Liver (tissue), 9 donors: ENCODE data around the gene YKT6. TPM values are rescaled to one million over a fixed set of nuclear protein-coding genes. Genes with fewer than 3 reads are reported as not detected.

Experiments used
- DNase-seq: peaks from one replicate; pipeline ENCODE4 v3.0.0-alpha.2; 2017; ENCODE audit warnings: low spot score
- H3K27ac ChIP-seq, 2 donors: one replicate each; pipeline ENCODE4 v1.7.0; 2013; ENCODE audit warnings: inconsistent platforms in 2 of 2, low read length in 2 of 2, control low read depth in 1 of 2, low read depth in 1 of 2, mild to moderate bottlenecking in 1 of 2
- H3K27me3 ChIP-seq, 4 donors: one replicate each; pipeline versions ENCODE4 v1.6.1 to v1.7.0; 2013; ENCODE audit warnings: low read length in 3 of 4, inconsistent platforms in 1 of 4, mild to moderate bottlenecking in 1 of 4, moderate library complexity in 1 of 4; ENCODE audit not compliant: control insufficient read depth in 4 of 4, insufficient read depth in 4 of 4
- H3K36me3 ChIP-seq, 4 donors: one replicate each; pipeline versions ENCODE4 v1.6.1 to v1.7.0; 2013; ENCODE audit warnings: low read length in 3 of 4, mild to moderate bottlenecking in 3 of 4, low read depth in 1 of 4, moderate library complexity in 1 of 4; ENCODE audit not compliant: control insufficient read depth in 4 of 4, insufficient read depth in 3 of 4
- H3K4me1 ChIP-seq, 4 donors: one replicate each; pipeline versions ENCODE4 v1.6.1 to v1.7.0; 2013; ENCODE audit warnings: low read length in 3 of 4, mild to moderate bottlenecking in 3 of 4, moderate library complexity in 1 of 4; ENCODE audit not compliant: control insufficient read depth in 4 of 4, insufficient read depth in 4 of 4
- H3K4me3 ChIP-seq, 3 donors: one replicate each; pipeline versions ENCODE4 v1.6.1 to v1.7.0; 2013; ENCODE audit warnings: low read length in 3 of 3, control low read depth in 1 of 3, low read depth in 1 of 3, mild to moderate bottlenecking in 1 of 3
- H3K9ac ChIP-seq, 2 donors: one replicate each; pipeline ENCODE4 v1.7.0; 2013; ENCODE audit warnings: low read length in 2 of 2, mild to moderate bottlenecking in 2 of 2, moderate library complexity in 2 of 2, control low read depth in 1 of 2, low read depth in 1 of 2
- H3K9me3 ChIP-seq, 4 donors: one replicate each; pipeline versions ENCODE4 v1.6.1 to v1.7.0; 2013; ENCODE audit warnings: low read length in 3 of 4; ENCODE audit not compliant: control insufficient read depth in 4 of 4
- EGR1 ChIP-seq, 2 donors: IDR thresholded peaks; 2 replicates each; pipeline ENCODE4 v1.6.1; 2016 to 2018; ENCODE audit warnings: antibody characterized with exemption in 2 of 2, low read depth in 2 of 2
- FOXA1 ChIP-seq: IDR thresholded peaks from 2 replicates; pipeline ENCODE4 v1.6.1; 2016; ENCODE audit warnings: antibody characterized with exemption
- FOXA2 ChIP-seq: IDR thresholded peaks from 2 replicates; pipeline ENCODE4 v1.6.1; 2016; ENCODE audit warnings: antibody characterized with exemption
- GABPA ChIP-seq, 2 donors: IDR thresholded peaks in 1 of 2; conservative IDR thresholded peaks in 1 of 2; 2 replicates each; pipeline ENCODE4 v1.6.1; 2016; ENCODE audit warnings: antibody characterized with exemption in 2 of 2, mild to moderate bottlenecking in 1 of 2, moderate library complexity in 1 of 2
- HNF4A ChIP-seq, 2 donors: conservative IDR thresholded peaks; 2 replicates each; pipeline ENCODE4 v1.6.1; 2016; ENCODE audit warnings: antibody characterized with exemption in 2 of 2, mild to moderate bottlenecking in 2 of 2
- HNF4G ChIP-seq: IDR thresholded peaks from 2 replicates; pipeline ENCODE4 v1.6.1; 2016; ENCODE audit warnings: antibody characterized with exemption
- JUND ChIP-seq, 2 donors: IDR thresholded peaks; 2 replicates each; pipeline ENCODE4 v1.6.1; 2016; ENCODE audit warnings: antibody characterized with exemption in 2 of 2
- MAX ChIP-seq: IDR thresholded peaks from 2 replicates; pipeline ENCODE4 v1.6.1; 2016; ENCODE audit warnings: antibody characterized with exemption
- NR2F2 ChIP-seq: IDR thresholded peaks from 2 replicates; pipeline ENCODE4 v1.6.1; 2016; ENCODE audit warnings: antibody characterized with exemption
- RAD21 ChIP-seq, 2 donors: IDR thresholded peaks; 2 replicates each; pipeline ENCODE4 v1.6.1; 2016; ENCODE audit warnings: antibody characterized with exemption in 2 of 2, mild to moderate bottlenecking in 2 of 2
- RXRA ChIP-seq, 2 donors: IDR thresholded peaks; 2 replicates each; pipeline ENCODE4 v1.6.1; 2017 to 2018; ENCODE audit warnings: antibody characterized with exemption in 2 of 2, mild to moderate bottlenecking in 1 of 2
- SP1 ChIP-seq: IDR thresholded peaks from 2 replicates; pipeline ENCODE4 v1.6.1; 2018; ENCODE audit warnings: antibody characterized with exemption, mild to moderate bottlenecking
- TAF1 ChIP-seq: conservative IDR thresholded peaks from 2 replicates; pipeline ENCODE4 v1.6.1; 2016; ENCODE audit warnings: antibody characterized with exemption, mild to moderate bottlenecking
- YY1 ChIP-seq: IDR thresholded peaks from 2 replicates; pipeline ENCODE4 v1.6.1; 2016; ENCODE audit warnings: antibody characterized with exemption, mild to moderate bottlenecking
- ZBTB33 ChIP-seq: IDR thresholded peaks from 2 replicates; pipeline ENCODE4 v1.6.1; 2016; ENCODE audit warnings: antibody characterized with exemption
- WGBS: extraction: QIAGEN DNeasy Blood & Tissue Kit; methylation state at CpG from one replicate; pipeline ENCODE4 v1.1.7; 2013; 5-methylcytosine and 5-hydroxymethylcytosine counted together
- polyA plus RNA-seq, 2 donors: library from polyadenylated mRNA; stranded (reverse) in 1 of 2; unstranded in 1 of 2; fragments of 200-250 nt in 1 of 2; fragments of >200 nt in 1 of 2; fragmentation: Nextera tagmentation in 1 of 2; extraction: Ambion mirVana in 1 of 2; gene quantifications; one replicate each; pipeline versions ENCODE4 v1.2.1 to v1.2.3, GENCODE V29; 2013 to 2015
- total RNA-seq, 2 donors: library from RNA; depleted of rRNA; stranded (reverse); fragments of >200 nt; gene quantifications; one replicate each; pipeline ENCODE4 v1.2.3, GENCODE V29; 2014
- TF ChIP-seq, protein P1 (sequence below): fragments of 150-350 bp; IDR thresholded peaks from 2 replicates; pipeline ENCODE4 v1.5.1; 2017; ENCODE audit warnings: improper control_type of control experiment, low read depth, low read length; ENCODE audit not compliant: missing input control
- TF ChIP-seq, protein P2 (sequence below): IDR thresholded peaks from 2 replicates; pipeline ENCODE4 v1.6.1; 2016; ENCODE audit warnings: antibody characterized with exemption
- TF ChIP-seq, protein P3 (sequence below): IDR thresholded peaks from 2 replicates; pipeline ENCODE4 v1.6.1; 2016; ENCODE audit warnings: antibody characterized with exemption, mild to moderate bottlenecking
- donor health status: healthy.
- donor health status: healthy.
- donor health status: healthy.
- donor health status: healthy.
- donor health status: healthy.

Gene YKT6
- total and polyA plus RNA-seq, 4 donors = 8.1 to 22.0 (median 21.0) TPM

GRCh38 chr7:44161371-44161770, 39.4 kb upstream of the YKT6 start:
- 98% methylated on average over 2 of the region's 2 CpGs for WGBS
- no peaks in the 10 kb centered on the region for H3K9me3 ChIP-seq
- no peak overlapping the region for H3K9ac ChIP-seq

DNA sequence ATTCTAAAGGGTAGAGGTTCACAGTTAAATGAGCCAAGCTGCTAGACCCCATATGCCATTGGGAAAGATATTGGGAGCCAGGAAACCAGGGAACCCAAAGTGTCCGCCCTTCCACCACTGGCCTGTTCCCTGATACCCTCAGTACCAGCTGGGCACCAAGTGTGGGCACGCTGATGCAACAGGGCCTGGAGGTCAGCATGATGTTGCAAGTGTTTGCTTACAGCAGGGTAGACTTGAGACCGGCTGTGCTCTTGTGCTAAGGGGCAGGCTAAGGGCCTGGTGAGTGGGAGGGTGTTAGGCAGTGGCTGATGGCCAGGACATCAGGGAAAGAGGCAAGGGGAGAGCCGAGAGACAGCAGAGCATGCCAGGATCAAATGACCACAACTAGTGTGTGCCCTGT, 38.6 kb upstream of the YKT6 start:
- peak overlapping the region in 1 of 2 donors; percentile 35 for H3K27ac ChIP-seq
- TF ChIP-seq, protein P1, sequence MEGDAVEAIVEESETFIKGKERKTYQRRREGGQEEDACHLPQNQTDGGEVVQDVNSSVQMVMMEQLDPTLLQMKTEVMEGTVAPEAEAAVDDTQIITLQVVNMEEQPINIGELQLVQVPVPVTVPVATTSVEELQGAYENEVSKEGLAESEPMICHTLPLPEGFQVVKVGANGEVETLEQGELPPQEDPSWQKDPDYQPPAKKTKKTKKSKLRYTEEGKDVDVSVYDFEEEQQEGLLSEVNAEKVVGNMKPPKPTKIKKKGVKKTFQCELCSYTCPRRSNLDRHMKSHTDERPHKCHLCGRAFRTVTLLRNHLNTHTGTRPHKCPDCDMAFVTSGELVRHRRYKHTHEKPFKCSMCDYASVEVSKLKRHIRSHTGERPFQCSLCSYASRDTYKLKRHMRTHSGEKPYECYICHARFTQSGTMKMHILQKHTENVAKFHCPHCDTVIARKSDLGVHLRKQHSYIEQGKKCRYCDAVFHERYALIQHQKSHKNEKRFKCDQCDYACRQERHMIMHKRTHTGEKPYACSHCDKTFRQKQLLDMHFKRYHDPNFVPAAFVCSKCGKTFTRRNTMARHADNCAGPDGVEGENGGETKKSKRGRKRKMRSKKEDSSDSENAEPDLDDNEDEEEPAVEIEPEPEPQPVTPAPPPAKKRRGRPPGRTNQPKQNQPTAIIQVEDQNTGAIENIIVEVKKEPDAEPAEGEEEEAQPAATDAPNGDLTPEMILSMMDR = no peak
- peak; percentile 90 for TF ChIP-seq HNF4G
- peak; percentile 72 to 81 for TF ChIP-seq EGR1 (IDR thresholded peaks at IDR 0.05; ENCODE audit: low read depth in 2 of 2)
- no peak for TF ChIP-seq TAF1
- TF ChIP-seq HNF4A (conservative IDR thresholded peaks at IDR 0.05) = peak; percentile 98 to 99
- TF ChIP-seq FOXA2 = peak; percentile 88
- TF ChIP-seq FOXA1 = peak; percentile 88
- peak; percentile 94 for TF ChIP-seq MAX
- TF ChIP-seq JUND (IDR thresholded peaks at IDR 0.05) = peak; percentile 83 to 93
- TF ChIP-seq SP1 = peak; percentile 96
- TF ChIP-seq GABPA (IDR thresholded peaks at IDR 0.05 in 1 of 2, conservative IDR thresholded peaks at IDR 0.05 in 1 of 2) = peak in 1 of 2 donors; percentile 73
- TF ChIP-seq RAD21 (IDR thresholded peaks at IDR 0.05) = peak; percentile 49 to 64
- TF ChIP-seq, protein P2, sequence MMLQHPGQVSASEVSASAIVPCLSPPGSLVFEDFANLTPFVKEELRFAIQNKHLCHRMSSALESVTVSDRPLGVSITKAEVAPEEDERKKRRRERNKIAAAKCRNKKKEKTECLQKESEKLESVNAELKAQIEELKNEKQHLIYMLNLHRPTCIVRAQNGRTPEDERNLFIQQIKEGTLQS = peak; percentile 99
- TF ChIP-seq YY1 = peak; percentile 78
- peak; percentile 99 for TF ChIP-seq NR2F2
- TF ChIP-seq, protein P3, sequence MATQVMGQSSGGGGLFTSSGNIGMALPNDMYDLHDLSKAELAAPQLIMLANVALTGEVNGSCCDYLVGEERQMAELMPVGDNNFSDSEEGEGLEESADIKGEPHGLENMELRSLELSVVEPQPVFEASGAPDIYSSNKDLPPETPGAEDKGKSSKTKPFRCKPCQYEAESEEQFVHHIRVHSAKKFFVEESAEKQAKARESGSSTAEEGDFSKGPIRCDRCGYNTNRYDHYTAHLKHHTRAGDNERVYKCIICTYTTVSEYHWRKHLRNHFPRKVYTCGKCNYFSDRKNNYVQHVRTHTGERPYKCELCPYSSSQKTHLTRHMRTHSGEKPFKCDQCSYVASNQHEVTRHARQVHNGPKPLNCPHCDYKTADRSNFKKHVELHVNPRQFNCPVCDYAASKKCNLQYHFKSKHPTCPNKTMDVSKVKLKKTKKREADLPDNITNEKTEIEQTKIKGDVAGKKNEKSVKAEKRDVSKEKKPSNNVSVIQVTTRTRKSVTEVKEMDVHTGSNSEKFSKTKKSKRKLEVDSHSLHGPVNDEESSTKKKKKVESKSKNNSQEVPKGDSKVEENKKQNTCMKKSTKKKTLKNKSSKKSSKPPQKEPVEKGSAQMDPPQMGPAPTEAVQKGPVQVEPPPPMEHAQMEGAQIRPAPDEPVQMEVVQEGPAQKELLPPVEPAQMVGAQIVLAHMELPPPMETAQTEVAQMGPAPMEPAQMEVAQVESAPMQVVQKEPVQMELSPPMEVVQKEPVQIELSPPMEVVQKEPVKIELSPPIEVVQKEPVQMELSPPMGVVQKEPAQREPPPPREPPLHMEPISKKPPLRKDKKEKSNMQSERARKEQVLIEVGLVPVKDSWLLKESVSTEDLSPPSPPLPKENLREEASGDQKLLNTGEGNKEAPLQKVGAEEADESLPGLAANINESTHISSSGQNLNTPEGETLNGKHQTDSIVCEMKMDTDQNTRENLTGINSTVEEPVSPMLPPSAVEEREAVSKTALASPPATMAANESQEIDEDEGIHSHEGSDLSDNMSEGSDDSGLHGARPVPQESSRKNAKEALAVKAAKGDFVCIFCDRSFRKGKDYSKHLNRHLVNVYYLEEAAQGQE = peak; percentile 63
- peak; percentile 97 to 99 for TF ChIP-seq RXRA (IDR thresholded peaks at IDR 0.05)
- peak; percentile 84 for TF ChIP-seq ZBTB33
- no peaks in the 10 kb centered on the region for H3K27me3 ChIP-seq
- H3K9ac ChIP-seq = no peak overlapping the region
- H3K4me1 ChIP-seq = peaks cover 25 to 67% (median 61%) of the 10 kb centered on the region in 4 donors
- WGBS = 34% methylated on average over 4 of the region's 4 CpGs
- no peaks in the 10 kb centered on the region for H3K9me3 ChIP-seq
- no peak for DNase-seq
- no peaks in the 10 kb centered on the region for H3K36me3 ChIP-seq
- H3K4me3 ChIP-seq = no peak overlapping the region

More at GRCh38 chr7:44161371-44161770, 39.4 kb upstream of the YKT6 start:
- TF ChIP-seq HNF4A (conservative IDR thresholded peaks at IDR 0.05) (no peak), EGR1 (IDR thresholded peaks at IDR 0.05; ENCODE audit: low read depth in 2 of 2) (no peak), JUND (IDR thresholded peaks at IDR 0.05) (no peak), FOXA2 (no peak), HNF4G (no peak), RXRA (IDR thresholded peaks at IDR 0.05) (no peak)
- TF ChIP-seq, protein P1 = no peak
- Histone ChIP-seq H3K27ac (no peak overlapping the region), H3K4me3 (no peak overlapping the region), H3K36me3 (no peaks in the 10 kb centered on the region), H3K27me3 (no peaks in the 10 kb centered on the region), H3K4me1 (peaks cover 28 to 75% (median 69%) of the 10 kb centered on the region in 4 donors)
- no peak for DNase-seq
